ENCODE results near the gene BMP6.

- TF ChIP-seq POLR2AphosphoS5 (IDR thresholded peaks at IDR 0.05; ENCODE audit: low read depth, low read length) (no peak), TAF1 (IDR thresholded peaks at IDR 0.05; ENCODE audit: borderline replicate concordance, insufficient read depth, low read length) (no peak)
Measured at GRCh38 chr6:7719364-7719850, 6.5 kb upstream of the BMP6 start.
